Cardiac septum (tissue), 1 donor: Measurements from ENCODE around the gene NCKAP5. TPM values are rescaled to one million over a fixed set of nuclear protein-coding genes. Genes with fewer than 3 reads are reported as not detected.
"Not testable (repeated sequence)": the region's sequence is repeated elsewhere in the genome, so short reads cannot be mapped to it uniquely, and the experiment has no call there.

ENCODE experiments used
- DNase-seq: peaks from one replicate; pipeline ENCODE4 v3.0.0-alpha.2; 2020; ENCODE audit warnings: low spot score
- intact Hi-C: fragments of 100-400 bp; cut with DNase I; formaldehyde crosslinking; loops from one replicate; pipeline ENCODE4 v1.14.0; 2022
- total RNA-seq: library from RNA; stranded (reverse); fragmentation: NEBNext Ultra II Directional; extraction: Animal tissue kit (Norgen Biotek cat#: 25700); gene quantifications from one replicate; pipeline ENCODE4 v1.2.1, GENCODE V29; 2021
- donor health status: DM: no; HTN: no; CAD: no.

The NCKAP5 gene
- total RNA-seq, 1 donor from 2014 or later: 10.6 TPM

GRCh38 chr2:132703396-132703795 lies 864.9 kb downstream of the NCKAP5 start:
- DNase-seq: no peak
- intact Hi-C loops: no loop called here

- DNase-seq: no peak
- intact Hi-C loops: no loop called here
Observed at GRCh38 chr2:132701810-132702209, 866.5 kb downstream of the NCKAP5 start.

GRCh38 chr2:132699802-132700201 lies 868.5 kb downstream of the NCKAP5 start:
- intact Hi-C loops, DNase-seq: not testable (repeated sequence)

- DNase-seq, intact Hi-C loops: not testable (repeated sequence)
Observed at GRCh38 chr2:132698347-132698746, 869.9 kb downstream of the NCKAP5 start.

GRCh38 chr2:132697556-132698205 lies 870.6 kb downstream of the NCKAP5 start:
- no peak for DNase-seq
- intact Hi-C loops: no loop called here

GRCh38 chr2:132692816-132693215 lies 875.4 kb downstream of the NCKAP5 start:
- intact Hi-C loops: no loop called here
- no peak for DNase-seq

- DNase-seq: no peak
- intact Hi-C loops: no loop called here
Observed at GRCh38 chr2:132691556-132691955, 876.7 kb downstream of the NCKAP5 start.

- intact Hi-C loops: no loop called here
- no peak for DNase-seq
Observed at GRCh38 chr2:132690664-132691303, 877.5 kb downstream of the NCKAP5 start.

GRCh38 chr2:132681766-132682165 lies 886.5 kb downstream of the NCKAP5 start:
- intact Hi-C loops: no loop called here
- no peak for DNase-seq

GRCh38 chr2:132680544-132680943 lies 887.7 kb downstream of the NCKAP5 start:
- no peak for DNase-seq
- intact Hi-C loops: no loop called here

- DNase-seq: no peak
- intact Hi-C loops: loop anchor here (10.0 kb wide), 1 partner anchor 496 kb away; no protein-coding TSS in a partner anchor
Observed at GRCh38 chr2:132678483-132678882, 889.8 kb downstream of the NCKAP5 start.

GRCh38 chr2:132677661-132678060 lies 890.6 kb downstream of the NCKAP5 start:
- intact Hi-C loops: loop anchor here (10.0 kb wide), 1 partner anchor 497 kb away; no protein-coding TSS in a partner anchor

GRCh38 chr2:132676999-132677398 lies 891.3 kb downstream of the NCKAP5 start:
- DNase-seq: no peak
- intact Hi-C loops: loop anchor here (10.0 kb wide), 1 partner anchor 498 kb away; no protein-coding TSS in a partner anchor

More at GRCh38 chr2:132677661-132678060, 890.6 kb downstream of the NCKAP5 start:
- DNase-seq: no peak

- intact Hi-C loops: loop anchor here (10.0 kb wide), 1 partner anchor 504 kb away; no protein-coding TSS in a partner anchor
Observed at GRCh38 chr2:132671151-132671835, 897.0 kb downstream of the NCKAP5 start.

GRCh38 chr2:132670496-132671150 lies 897.6 kb downstream of the NCKAP5 start:
- DNase-seq: no peak
- intact Hi-C loops: loop anchor here (10.0 kb wide), 1 partner anchor 504 kb away; no protein-coding TSS in a partner anchor

More at GRCh38 chr2:132671151-132671835, 897.0 kb downstream of the NCKAP5 start:
- DNase-seq: no peak

- intact Hi-C loops: loop anchor here (10.0 kb wide), 1 partner anchor 505 kb away; no protein-coding TSS in a partner anchor
- no peak for DNase-seq
Observed at GRCh38 chr2:132669908-132670495, 898.3 kb downstream of the NCKAP5 start, which contains the start of gene LYPD1. LYPD1 (minus strand) TSS chr2:132670205; CDS start chr2:132669932, 273 bp downstream.

GRCh38 chr2:132668987-132669907 lies 899.0 kb downstream of the NCKAP5 start:
- intact Hi-C loops: no loop called here
- no peak for DNase-seq

GRCh38 chr2:132668189-132668823 lies 900.0 kb downstream of the NCKAP5 start:
- intact Hi-C loops: no loop called here
- DNase-seq: no peak
